Measurements from ENCODE around the gene ARPP21.
"Not testable (repeated sequence)": the region's sequence is repeated elsewhere in the genome, so short reads cannot be mapped to it uniquely, and the experiment has no call there.

ARPP21 gene

GRCh38 chr3:35814531-35814930, 175.2 kb downstream of the ARPP21 start:
- no peaks in the 10 kb centered on the region for H3K36me3 ChIP-seq
- H3K9me3 ChIP-seq = no peaks in the 10 kb centered on the region
- no peaks in the 10 kb centered on the region for H3K4me1 ChIP-seq (ENCODE audit: control insufficient read depth in 1 of 2, insufficient read depth in 1 of 2, low read depth in 1 of 2, low read length in 1 of 2)
- H3K27ac ChIP-seq = no peak overlapping the region
- no peak for TF ChIP-seq CTCF (IDR thresholded peaks at IDR 0.05)
- no peak overlapping the region for H3K4me3 ChIP-seq (ENCODE audit: low read depth in 1 of 2, low read length in 1 of 2)
- no peaks in the 10 kb centered on the region for H3K27me3 ChIP-seq

- H3K4me1 ChIP-seq (ENCODE audit: control insufficient read depth in 1 of 2, insufficient read depth in 1 of 2, low read depth in 1 of 2, low read length in 1 of 2); H3K9me3 ChIP-seq; H3K36me3 ChIP-seq; H3K4me3 ChIP-seq (ENCODE audit: low read depth in 1 of 2, low read length in 1 of 2); H3K27ac ChIP-seq; H3K27me3 ChIP-seq: not testable (repeated sequence)
Observed at GRCh38 chr3:35815796-35816195, 176.5 kb downstream of the ARPP21 start.

GRCh38 chr3:35817216-35817615, 177.9 kb downstream of the ARPP21 start:
- Histone ChIP-seq H3K9me3 (no peaks in the 10 kb centered on the region), H3K27ac (no peak overlapping the region), H3K4me3 (ENCODE audit: low read depth in 1 of 2, low read length in 1 of 2) (no peak overlapping the region), H3K27me3 (no peaks in the 10 kb centered on the region), H3K36me3 (no peaks in the 10 kb centered on the region), H3K4me1 (ENCODE audit: control insufficient read depth in 1 of 2, insufficient read depth in 1 of 2, low read depth in 1 of 2, low read length in 1 of 2) (no peaks in the 10 kb centered on the region)
- TF ChIP-seq CTCF (IDR thresholded peaks at IDR 0.05) = no peak

- no peak for TF ChIP-seq CTCF (IDR thresholded peaks at IDR 0.05)
- no peak overlapping the region for H3K4me3 ChIP-seq (ENCODE audit: low read depth in 1 of 2, low read length in 1 of 2)
- no peaks in the 10 kb centered on the region for H3K36me3 ChIP-seq
- H3K27ac ChIP-seq = no peak overlapping the region
- no peaks in the 10 kb centered on the region for H3K4me1 ChIP-seq (ENCODE audit: control insufficient read depth in 1 of 2, insufficient read depth in 1 of 2, low read depth in 1 of 2, low read length in 1 of 2)
- H3K27me3 ChIP-seq = no peaks in the 10 kb centered on the region
- no peaks in the 10 kb centered on the region for H3K9me3 ChIP-seq
Observed at GRCh38 chr3:35832140-35832571, 192.8 kb downstream of the ARPP21 start.

Data from neutrophil (primary cell).